Sigmoid colon (tissue), 7 donors: ENCODE results near the gene THRB. TPM values are rescaled to one million over a fixed set of nuclear protein-coding genes. Genes with fewer than 3 reads are reported as not detected.

Experiments used
- DNase-seq: peaks from one replicate; pipeline ENCODE4 v3.0.0-alpha.2; 2019
- H3K27ac ChIP-seq, 4 donors: fragments of 200-600 bp; sonication (generic); one replicate each; pipeline ENCODE4 v1.5.1; 2016 to 2019; ENCODE audit warnings: mild to moderate bottlenecking in 1 of 4
- H3K27me3 ChIP-seq, 3 donors: fragments of 200-600 bp; sonication (generic); one replicate each; pipeline ENCODE4 v1.5.1; 2019; ENCODE audit warnings: mild to moderate bottlenecking in 1 of 3
- H3K36me3 ChIP-seq, 4 donors: fragments of 200-600 bp; sonication (generic); one replicate each; pipeline ENCODE4 v1.5.1; 2016 to 2019
- H3K4me1 ChIP-seq, 4 donors: fragments of 200-600 bp; sonication (generic); one replicate each; pipeline ENCODE4 v1.5.1; 2017 to 2019
- H3K4me3 ChIP-seq, 4 donors: fragments of 200-600 bp; sonication (generic); one replicate each; pipeline ENCODE4 v1.5.1; 2017 to 2019; ENCODE audit warnings: mild to moderate bottlenecking in 2 of 4, moderate library complexity in 1 of 4
- H3K9me3 ChIP-seq, 4 donors: fragments of 200-600 bp in 3 of 4; sonication (generic) in 3 of 4; one replicate each; pipeline versions ENCODE4 v1.5.1 to v1.6.1; 2013 to 2019
- CTCF ChIP-seq, 4 experiments: fragments of 450-650 bp in 3 of 4; fragments of 200-600 bp in 1 of 4; IDR thresholded peaks; one replicate each; pipeline ENCODE4 v1.5.1; 2016 to 2019; ENCODE audit warnings: antibody characterized with exemption in 4 of 4, mild to moderate bottlenecking in 3 of 4, moderate library complexity in 2 of 4
- EP300 ChIP-seq, 4 donors: sonication (generic); formaldehyde crosslinking; IDR thresholded peaks; one replicate each; pipeline ENCODE4 v1.6.1; 2017; ENCODE audit warnings: antibody characterized with exemption in 4 of 4
- POLR2A ChIP-seq, 2 donors: fragments of 450-650 bp; IDR thresholded peaks; one replicate each; pipeline ENCODE4 v1.6.1; 2016; ENCODE audit warnings: antibody characterized with exemption in 2 of 2, mild to moderate bottlenecking in 2 of 2, moderate library complexity in 2 of 2
- POLR2AphosphoS5 ChIP-seq, 4 donors: sonication (generic); formaldehyde crosslinking; IDR thresholded peaks; one replicate each; pipeline ENCODE4 v1.6.1; 2017; ENCODE audit warnings: antibody characterized with exemption in 4 of 4
- WGBS, 2 donors: extraction: QIAGEN DNeasy Blood & Tissue Kit; methylation state at CpG; one replicate each; pipeline ENCODE4 v1.1.7; 2013; 5-methylcytosine and 5-hydroxymethylcytosine counted together
- intact Hi-C: fragments of 100-400 bp; cut with DNase I; formaldehyde crosslinking; loops from one replicate; pipeline ENCODE4 v1.15.1; 2023
- polyA plus RNA-seq, 3 donors: library from polyadenylated mRNA; stranded (reverse); fragments of 200-250 nt; gene quantifications; one replicate each; pipeline ENCODE4 v1.2.3, GENCODE V29; 2013
- total RNA-seq, 4 donors: library from RNA; depleted of rRNA; stranded (reverse); fragments of >200 nt; gene quantifications; one replicate each; pipeline ENCODE4 v1.1.0, GENCODE V29; 2016
- donor health status: healthy with polysubstance abuse.
- donor health status: Bipolar disorder and iron deficiency.
- donor health status: healthy.

Gene THRB
- total and polyA plus RNA-seq, 7 donors: 7.2 to 49.5 (median 29.7) TPM

GRCh38 chr3:24440760-24441464 is 53.7 kb downstream of the THRB start:
- intact Hi-C loops: no loop called here
- H3K27me3 ChIP-seq: no peaks in the 10 kb centered on the region
- peaks cover 0 to 7% (median 3%) of the 10 kb centered on the region in 4 donors for H3K4me1 ChIP-seq
- 84 to 86% methylated on average over 3 of the region's 3 CpGs for WGBS, 2 donors
- TF ChIP-seq POLR2A (IDR thresholded peaks at IDR 0.05) (no peak), POLR2AphosphoS5 (IDR thresholded peaks at IDR 0.05) (no peak), EP300 (IDR thresholded peaks at IDR 0.05) (no peak), CTCF (IDR thresholded peaks at IDR 0.05) (no peak)
- H3K36me3 ChIP-seq: no peaks in the 10 kb centered on the region
- H3K9me3 ChIP-seq: no peaks in the 10 kb centered on the region
- DNase-seq: no peak
- no peak overlapping the region for H3K27ac ChIP-seq
- H3K4me3 ChIP-seq: no peak overlapping the region

GRCh38 chr3:24439021-24439420 is 55.6 kb downstream of the THRB start:
- H3K27me3 ChIP-seq: no peaks in the 10 kb centered on the region
- no peak for TF ChIP-seq POLR2A (IDR thresholded peaks at IDR 0.05)
- no peak for TF ChIP-seq POLR2AphosphoS5 (IDR thresholded peaks at IDR 0.05)
- TF ChIP-seq CTCF (IDR thresholded peaks at IDR 0.05): no peak
- TF ChIP-seq EP300 (IDR thresholded peaks at IDR 0.05): no peak
- 74 to 97% methylated on average over 4 of the region's 4 CpGs for WGBS, 2 donors
- intact Hi-C loops: no loop called here
- no peak overlapping the region for H3K4me3 ChIP-seq
- no peak overlapping the region for H3K27ac ChIP-seq
- H3K36me3 ChIP-seq: no peaks in the 10 kb centered on the region
- no peak for DNase-seq
- H3K4me1 ChIP-seq: peaks cover 0 to 17% (median 14%) of the 10 kb centered on the region in 4 donors
- H3K9me3 ChIP-seq: no peaks in the 10 kb centered on the region

DNA sequence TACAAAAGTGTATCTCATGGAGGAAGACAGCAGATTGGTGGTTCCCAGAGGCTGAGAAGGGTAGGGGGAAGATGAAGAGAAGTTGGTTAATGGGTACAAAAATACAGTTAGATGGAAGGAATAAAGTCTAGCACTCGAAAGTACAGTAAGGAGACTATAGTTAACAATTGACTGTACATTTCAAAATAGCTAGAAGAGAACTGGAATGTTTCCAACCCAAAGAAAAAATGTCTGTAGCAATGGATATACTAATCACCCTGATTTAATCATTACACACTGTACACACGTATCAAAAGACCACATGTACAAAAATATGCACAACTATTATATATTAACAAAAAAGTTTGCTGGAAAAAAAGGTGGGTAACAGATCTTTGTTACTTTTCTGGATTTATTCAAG is 57.3 kb downstream of the THRB start:
- Histone ChIP-seq H3K27me3 (no peaks in the 10 kb centered on the region), H3K36me3 (no peaks in the 10 kb centered on the region), H3K27ac (no peak overlapping the region), H3K9me3 (no peaks in the 10 kb centered on the region), H3K4me3 (no peak overlapping the region), H3K4me1 (peaks cover 0 to 19% (median 11%) of the 10 kb centered on the region in 4 donors)
- TF ChIP-seq EP300 (IDR thresholded peaks at IDR 0.05) (no peak), POLR2AphosphoS5 (IDR thresholded peaks at IDR 0.05) (no peak), POLR2A (IDR thresholded peaks at IDR 0.05) (no peak), CTCF (IDR thresholded peaks at IDR 0.05) (no peak)
- no peak for DNase-seq
- WGBS, 2 donors: 19 to 59% methylated on average over 2 of the region's 2 CpGs
- intact Hi-C loops: no loop called here

- peaks cover 0 to 19% (median 11%) of the 10 kb centered on the region in 4 donors for H3K4me1 ChIP-seq
- no peaks in the 10 kb centered on the region for H3K36me3 ChIP-seq
- 90 to 92% methylated on average over 5 of the region's 5 CpGs for WGBS, 2 donors
- intact Hi-C loops: no loop called here
- TF ChIP-seq POLR2AphosphoS5 (IDR thresholded peaks at IDR 0.05) (no peak), CTCF (IDR thresholded peaks at IDR 0.05) (no peak), EP300 (IDR thresholded peaks at IDR 0.05) (no peak), POLR2A (IDR thresholded peaks at IDR 0.05) (no peak)
- no peaks in the 10 kb centered on the region for H3K9me3 ChIP-seq
- no peak overlapping the region for H3K4me3 ChIP-seq
- H3K27me3 ChIP-seq: no peaks in the 10 kb centered on the region
- no peak for DNase-seq
- H3K27ac ChIP-seq: no peak overlapping the region
Observed at GRCh38 chr3:24435584-24435983, 59.1 kb downstream of the THRB start.

GRCh38 chr3:24434651-24435050 is 60.0 kb downstream of the THRB start:
- TF ChIP-seq POLR2AphosphoS5 (IDR thresholded peaks at IDR 0.05) (no peak), EP300 (IDR thresholded peaks at IDR 0.05) (no peak), POLR2A (IDR thresholded peaks at IDR 0.05) (no peak), CTCF (IDR thresholded peaks at IDR 0.05) (no peak)
- Histone ChIP-seq H3K9me3 (no peaks in the 10 kb centered on the region), H3K4me1 (peaks cover 0 to 19% (median 11%) of the 10 kb centered on the region in 4 donors), H3K27ac (no peak overlapping the region), H3K27me3 (no peaks in the 10 kb centered on the region), H3K4me3 (no peak overlapping the region), H3K36me3 (no peaks in the 10 kb centered on the region)
- WGBS, 2 donors: 91 to 98% methylated on average over 1 of the region's 1 CpG
- intact Hi-C loops: no loop called here
- no peak for DNase-seq
